Gastroesophageal sphincter (tissue), 4 donors: Measurements from ENCODE around the gene PDIK1L. TPM values are rescaled to one million over a fixed set of nuclear protein-coding genes. Genes with fewer than 3 reads are reported as not detected.
"Not testable (repeated sequence)": the region's sequence is repeated elsewhere in the genome, so short reads cannot be mapped to it uniquely, and the experiment has no call there.

Experiments
- ATAC-seq: fragments of 150-250 bp; one replicate; pipeline ENCODE4 v1.9.1; 2016; ENCODE audit warnings: mild to moderate bottlenecking, moderate library complexity
- H3K27ac ChIP-seq, 4 donors: fragments of 200-600 bp; sonication (generic) in 3 of 4; 1 replicate in 3 of 4; 2 replicates in 1 of 4; pipeline ENCODE4 v1.5.1; 2016 to 2019
- H3K27me3 ChIP-seq: fragments of 200-600 bp; sonication (generic); one replicate; pipeline ENCODE4 v1.5.1; 2019
- H3K36me3 ChIP-seq, 2 donors: fragments of 200-600 bp; sonication (generic); one replicate each; pipeline ENCODE4 v1.5.1; 2019; ENCODE audit warnings: control low read depth in 1 of 2
- H3K4me1 ChIP-seq, 3 donors: fragments of 200-600 bp; sonication (generic); 1 replicate in 2 of 3; 2 replicates in 1 of 3; pipeline ENCODE4 v1.5.1; 2016 to 2019; ENCODE audit warnings: control low read depth in 2 of 3
- H3K4me3 ChIP-seq, 2 donors: fragments of 200-600 bp; sonication (generic); one replicate each; pipeline ENCODE4 v1.5.1; 2019; ENCODE audit warnings: mild to moderate bottlenecking in 1 of 2, moderate library complexity in 1 of 2
- H3K9me3 ChIP-seq, 3 donors: fragments of 200-600 bp; sonication (generic); one replicate each; pipeline ENCODE4 v1.5.1; 2017 to 2019; ENCODE audit warnings: control low read depth in 2 of 3
- CTCF ChIP-seq, 4 experiments: fragments of 200-600 bp in 2 of 4; fragments of 450-650 bp in 2 of 4; sonication (generic) in 1 of 4; IDR thresholded peaks; one replicate each; pipeline ENCODE4 v1.5.1; 2017 to 2019; ENCODE audit warnings: antibody characterized with exemption in 4 of 4, mild to moderate bottlenecking in 2 of 4, moderate library complexity in 2 of 4
- EP300 ChIP-seq: sonication (generic); formaldehyde crosslinking; IDR thresholded peaks from one replicate; pipeline ENCODE4 v1.6.1; 2017; ENCODE audit warnings: antibody characterized with exemption, mild to moderate bottlenecking
- POLR2A ChIP-seq, 2 donors: fragments of 450-650 bp; IDR thresholded peaks; one replicate each; pipeline ENCODE4 v1.6.1; 2017; ENCODE audit warnings: antibody characterized with exemption in 2 of 2, mild to moderate bottlenecking in 2 of 2, moderate library complexity in 1 of 2
- POLR2AphosphoS5 ChIP-seq: sonication (generic); formaldehyde crosslinking; IDR thresholded peaks from one replicate; pipeline ENCODE4 v1.6.1; 2017; ENCODE audit warnings: antibody characterized with exemption
- WGBS, 2 donors: methylation state at CpG; one replicate each; pipeline ENCODE4 v1.1.5; 2018; ENCODE audit warnings: low coverage in 1 of 2; 5-methylcytosine and 5-hydroxymethylcytosine counted together
- total RNA-seq, 4 donors: library from RNA; depleted of rRNA; stranded (reverse); fragments of >200 nt; gene quantifications; one replicate each; pipeline ENCODE4 v1.1.0, GENCODE V29; 2016

Gene PDIK1L
- total RNA-seq, 4 donors from 2014 or later: 6.2 to 9.3 (median 6.8) TPM

- Histone ChIP-seq H3K36me3 (no peaks in the 10 kb centered on the region), H3K9me3 (no peaks in the 10 kb centered on the region), H3K4me1 (peaks cover 0 to 7% (median 0%) of the 10 kb centered on the region in 3 donors), H3K27ac (no peak overlapping the region), H3K27me3 (peaks cover 27% of the 10 kb centered on the region), H3K4me3 (no peak overlapping the region)
- WGBS, 2 donors: 90 to 91% methylated on average over 2 to 3 of the region's 3 CpGs
- TF ChIP-seq POLR2AphosphoS5: no peak
- TF ChIP-seq POLR2A (IDR thresholded peaks at IDR 0.05): no peak
- no peak for TF ChIP-seq CTCF (IDR thresholded peaks at IDR 0.05)
- TF ChIP-seq EP300: no peak
- ATAC-seq: no peak
Measured at GRCh38 chr1:26099780-26100179, 11.8 kb upstream of the PDIK1L start.

DNA sequence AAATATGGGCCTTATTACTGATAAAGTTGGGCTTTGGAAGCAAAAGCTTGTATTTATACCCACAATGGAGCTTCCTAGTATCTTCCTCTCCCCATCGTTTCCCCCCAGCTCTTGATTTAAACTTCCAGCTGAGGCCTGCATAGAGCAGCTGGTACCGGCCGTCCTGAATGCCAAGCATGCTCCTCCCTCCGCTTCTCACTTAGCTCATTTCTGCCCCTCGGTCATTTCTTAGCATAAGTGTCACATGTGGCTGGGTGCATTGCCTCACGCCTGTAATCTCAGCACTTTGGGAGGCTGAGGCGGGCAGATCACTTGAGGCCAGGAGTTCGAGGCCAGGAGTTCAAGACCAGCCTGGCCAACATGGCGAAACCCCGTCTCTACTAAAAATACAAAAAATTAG lies 11.4 kb upstream of the PDIK1L start:
- not testable (repeated sequence) for H3K9me3 ChIP-seq

GRCh38 chr1:26102119-26102518 lies 9.5 kb upstream of the PDIK1L start:
- H3K9me3 ChIP-seq: no peaks in the 10 kb centered on the region
- WGBS, 2 donors: 86 to 89% methylated on average over 3 of the region's 3 CpGs
- no peaks in the 10 kb centered on the region for H3K36me3 ChIP-seq
- H3K27ac ChIP-seq: no peak overlapping the region
- ATAC-seq: no peak
- no peak overlapping the region for H3K4me3 ChIP-seq
- H3K27me3 ChIP-seq: peaks cover 18% of the 10 kb centered on the region
- peaks cover 0 to 7% (median 0%) of the 10 kb centered on the region in 3 donors for H3K4me1 ChIP-seq
- TF ChIP-seq POLR2A (IDR thresholded peaks at IDR 0.05) (no peak), EP300 (no peak), POLR2AphosphoS5 (no peak), CTCF (IDR thresholded peaks at IDR 0.05) (no peak)

More for the DNA sequence above, 11.4 kb upstream of the PDIK1L start:
- H3K27ac ChIP-seq, H3K4me1 ChIP-seq, H3K36me3 ChIP-seq, H3K4me3 ChIP-seq, ATAC-seq: not testable (repeated sequence)
- WGBS, 2 donors: 71 to 79% methylated on average over 4 to 6 of the region's 10 CpGs
- H3K27me3 ChIP-seq: peaks cover 22% of the 10 kb centered on the region

DNA sequence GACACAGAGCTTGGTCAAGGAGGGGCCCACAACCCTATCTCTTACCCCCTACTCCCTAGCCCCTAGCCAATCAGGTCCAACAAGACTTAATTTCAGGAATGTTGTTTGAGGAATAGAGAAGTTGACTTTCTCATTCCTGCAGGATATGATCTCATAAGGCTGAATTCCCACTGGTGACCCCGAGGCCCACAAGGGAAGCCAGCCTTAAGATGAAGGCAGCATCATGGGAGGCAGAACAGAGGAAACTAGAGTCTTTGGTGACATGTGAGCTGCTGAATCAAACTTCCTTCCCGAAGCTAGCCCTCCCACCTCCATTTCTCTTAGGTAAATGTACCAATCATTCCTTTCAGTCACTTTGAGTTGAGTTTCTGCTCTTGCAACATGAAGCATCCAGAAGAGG lies 9.1 kb upstream of the PDIK1L start:
- peaks cover 18% of the 10 kb centered on the region for H3K27me3 ChIP-seq
- no peak for TF ChIP-seq POLR2A (IDR thresholded peaks at IDR 0.05)
- TF ChIP-seq CTCF (IDR thresholded peaks at IDR 0.05): no peak
- TF ChIP-seq POLR2AphosphoS5: no peak
- no peak for TF ChIP-seq EP300
- WGBS, 2 donors: 33 to 59% methylated on average over 1 to 2 of the region's 2 CpGs

DNA sequence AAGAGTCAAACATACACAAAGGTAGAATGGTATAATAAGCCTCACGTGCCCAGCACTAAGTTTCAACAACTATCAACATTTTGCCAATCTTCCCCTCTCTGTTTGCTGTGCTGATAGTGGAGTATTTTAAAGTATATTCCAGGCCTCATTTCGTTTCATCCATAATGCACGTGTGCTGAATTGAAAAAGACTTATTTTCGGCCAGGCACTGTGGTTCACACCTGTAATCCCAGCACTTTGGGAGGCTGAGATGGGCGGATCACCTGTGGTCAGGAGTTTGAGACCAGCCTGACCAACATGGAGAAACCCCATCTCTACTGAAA lies 6.4 kb upstream of the PDIK1L start:
- H3K36me3 ChIP-seq, H3K9me3 ChIP-seq, ATAC-seq, H3K27me3 ChIP-seq, H3K4me3 ChIP-seq, H3K27ac ChIP-seq: not testable (repeated sequence)
- H3K4me1 ChIP-seq: peaks cover 0 to 13% (median 2%) of the 10 kb centered on the region in 3 donors
- WGBS, 2 donors: 30 to 36% methylated on average over 4 to 5 of the region's 5 CpGs

More for the DNA sequence above, 9.1 kb upstream of the PDIK1L start:
- H3K9me3 ChIP-seq: no peaks in the 10 kb centered on the region
- no peaks in the 10 kb centered on the region for H3K36me3 ChIP-seq
- H3K27ac ChIP-seq: no peak overlapping the region
- no peak for ATAC-seq
- H3K4me1 ChIP-seq: peaks cover 0 to 7% (median 0%) of the 10 kb centered on the region in 3 donors
- H3K4me3 ChIP-seq: no peak overlapping the region

- H3K27ac ChIP-seq: no peak overlapping the region
- WGBS, 2 donors: 90 to 95% methylated on average over 3 to 5 of the region's 5 CpGs
- TF ChIP-seq EP300: no peak
- no peak for TF ChIP-seq CTCF (IDR thresholded peaks at IDR 0.05)
- no peak for TF ChIP-seq POLR2AphosphoS5
- TF ChIP-seq POLR2A (IDR thresholded peaks at IDR 0.05): no peak
Measured at GRCh38 chr1:26109229-26110164, 2.1 kb upstream of the PDIK1L start.

More at GRCh38 chr1:26109229-26110164, 2.1 kb upstream of the PDIK1L start:
- Histone ChIP-seq H3K4me1 (peaks cover 0 to 33% (median 11%) of the 10 kb centered on the region in 3 donors), H3K4me3 (no peak overlapping the region), H3K9me3 (no peaks in the 10 kb centered on the region), H3K27me3 (no peaks in the 10 kb centered on the region), H3K36me3 (peaks cover 0 to 6% of the 10 kb centered on the region in 2 donors)
- ATAC-seq: no peak
